CD4-positive, alpha-beta T cell treated with Interleukin-17A for 1 hour (primary cell): ENCODE results near the gene NMRK2.
"Not testable (repeated sequence)": the region's sequence is repeated elsewhere in the genome, so short reads cannot be mapped to it uniquely, and the experiment has no call there.

ENCODE experiments used
- DNase-seq: peaks from one replicate; pipeline ENCODE4 v3.0.0-alpha.2; 2020

Gene NMRK2

GRCh38 chr19:3936506-3937442 lies 3.9 kb downstream of the NMRK2 start:
- no peak for DNase-seq

- DNase-seq = not testable (repeated sequence)
Observed at GRCh38 chr19:3938300-3938950, 5.6 kb downstream of the NMRK2 start.

GRCh38 chr19:3942790-3943409 lies 10.0 kb downstream of the NMRK2 start:
- DNase-seq = no peak

- no peak for DNase-seq
Observed at GRCh38 chr19:3944018-3944721, 11.3 kb downstream of the NMRK2 start.

GRCh38 chr19:3945838-3946237 lies 13.0 kb downstream of the NMRK2 start:
- no peak for DNase-seq

GRCh38 chr19:3947316-3947933 lies 14.6 kb downstream of the NMRK2 start:
- not testable (repeated sequence) for DNase-seq

- DNase-seq = no peak
Observed at GRCh38 chr19:3949294-3949693, 16.4 kb downstream of the NMRK2 start.

- no peak for DNase-seq
Observed at GRCh38 chr19:3949997-3950859, 17.4 kb downstream of the NMRK2 start.

- DNase-seq = no peak
Observed at GRCh38 chr19:3950871-3951861, 18.3 kb downstream of the NMRK2 start.

- DNase-seq = not testable (repeated sequence)
Observed at GRCh38 chr19:3952755-3953276, 19.9 kb downstream of the NMRK2 start.

GRCh38 chr19:3954107-3954506 lies 21.2 kb downstream of the NMRK2 start:
- no peak for DNase-seq

- DNase-seq = not testable (repeated sequence)
Observed at GRCh38 chr19:3955276-3955675, 22.4 kb downstream of the NMRK2 start.

GRCh38 chr19:3955688-3956087 lies 22.8 kb downstream of the NMRK2 start:
- no peak for DNase-seq

- no peak for DNase-seq
Observed at GRCh38 chr19:3958836-3959765, 26.2 kb downstream of the NMRK2 start.

- DNase-seq = no peak
Observed at GRCh38 chr19:3959766-3960131, 26.9 kb downstream of the NMRK2 start.

GRCh38 chr19:3961007-3961406 lies 28.1 kb downstream of the NMRK2 start:
- no peak for DNase-seq

- DNase-seq = no peak
Observed at GRCh38 chr19:3963458-3964255, 30.8 kb downstream of the NMRK2 start.
